Thoracic aorta (tissue), 2 donors: ENCODE data around the gene NME7. TPM values are rescaled to one million over a fixed set of nuclear protein-coding genes. Genes with fewer than 3 reads are reported as not detected.

Experiments used
- ATAC-seq: fragments of 150-250 bp; one replicate; pipeline ENCODE4 v1.8.0; 2017; ENCODE audit warnings: low read depth; ENCODE audit not compliant: insufficient number of reproducible peaks, low FRiP score
- DNase-seq: peaks from one replicate; pipeline ENCODE4 v3.0.0-alpha.2; 2020; ENCODE audit warnings: low spot score
- H3K27ac ChIP-seq, 2 donors: fragments of 200-600 bp; sonication (generic); 1 replicate in 1 of 2; 2 replicates in 1 of 2; pipeline ENCODE4 v1.5.1; 2016; ENCODE audit warnings: mild to moderate bottlenecking in 2 of 2, moderate library complexity in 2 of 2
- H3K27me3 ChIP-seq: fragments of 200-600 bp; sonication (generic); replicated peaks from 2 replicates; pipeline ENCODE4 v1.6.0; 2016; ENCODE audit warnings: mild to moderate bottlenecking; ENCODE audit not compliant: insufficient read depth
- H3K36me3 ChIP-seq: fragments of 200-600 bp; sonication (generic); one replicate; pipeline ENCODE4 v1.5.1; 2016
- H3K4me1 ChIP-seq, 2 donors: fragments of 200-600 bp; sonication (generic); 1 replicate in 1 of 2; 2 replicates in 1 of 2; pipeline versions ENCODE4 v1.5.1 to v1.6.0; 2016; ENCODE audit warnings: low read depth in 2 of 2, mild to moderate bottlenecking in 1 of 2; ENCODE audit not compliant: control insufficient read depth in 1 of 2
- H3K4me3 ChIP-seq: fragments of 200-600 bp; sonication (generic); 2 replicates; pipeline ENCODE4 v1.5.1; 2016; ENCODE audit warnings: mild to moderate bottlenecking
- H3K9me3 ChIP-seq: fragments of 200-600 bp; sonication (generic); 2 replicates; pipeline ENCODE4 v1.5.1; 2016
- CTCF ChIP-seq: fragments of 200-600 bp; sonication (generic); IDR thresholded peaks from one replicate; pipeline ENCODE4 v1.5.1; 2019; ENCODE audit warnings: antibody characterized with exemption
- total RNA-seq, 2 donors: library from RNA; depleted of rRNA; stranded (reverse); fragments of >200 nt; gene quantifications; one replicate each; pipeline versions ENCODE4 v1.1.0 to v1.2.3, GENCODE V29; 2016

Gene NME7
- total RNA-seq, 2 donors from 2014 or later = 18.3 to 20.4 TPM

- H3K27ac ChIP-seq = no peak overlapping the region
- no peak overlapping the region for H3K4me3 ChIP-seq
- no peaks in the 10 kb centered on the region for H3K27me3 ChIP-seq
- ATAC-seq (no peak), DNase-seq (no peak)
- no peaks in the 10 kb centered on the region for H3K36me3 ChIP-seq
- no peak for TF ChIP-seq CTCF
- H3K9me3 ChIP-seq = no peaks in the 10 kb centered on the region
- peaks cover 0 to 29% of the 10 kb centered on the region in 2 donors for H3K4me1 ChIP-seq
Observed at GRCh38 chr1:169100651-169101088, 266.9 kb downstream of the NME7 start.

GRCh38 chr1:169100208-169100607 is 267.4 kb downstream of the NME7 start:
- ATAC-seq (no peak), DNase-seq (no peak)
- H3K9me3 ChIP-seq = no peaks in the 10 kb centered on the region
- no peak overlapping the region for H3K27ac ChIP-seq
- no peak for TF ChIP-seq CTCF
- no peaks in the 10 kb centered on the region for H3K27me3 ChIP-seq
- H3K4me3 ChIP-seq = no peak overlapping the region
- H3K4me1 ChIP-seq = peaks cover 0 to 25% of the 10 kb centered on the region in 2 donors
- H3K36me3 ChIP-seq = no peaks in the 10 kb centered on the region

- H3K4me3 ChIP-seq = no peak overlapping the region
- DNase-seq (no peak), ATAC-seq (no peak)
- H3K9me3 ChIP-seq = no peaks in the 10 kb centered on the region
- H3K27ac ChIP-seq = no peak overlapping the region
- TF ChIP-seq CTCF = no peak
- no peaks in the 10 kb centered on the region for H3K27me3 ChIP-seq
- H3K36me3 ChIP-seq = no peaks in the 10 kb centered on the region
- peaks cover 0 to 24% of the 10 kb centered on the region in 2 donors for H3K4me1 ChIP-seq
Observed at GRCh38 chr1:169099561-169099960, 268.0 kb downstream of the NME7 start.

GRCh38 chr1:169098380-169098779 is 269.2 kb downstream of the NME7 start:
- no peak for TF ChIP-seq CTCF
- no peak for ATAC-seq
- H3K27me3 ChIP-seq = no peaks in the 10 kb centered on the region
- DNase-seq = no peak
- no peaks in the 10 kb centered on the region for H3K36me3 ChIP-seq
- no peaks in the 10 kb centered on the region for H3K9me3 ChIP-seq
- no peak overlapping the region for H3K27ac ChIP-seq
- no peak overlapping the region for H3K4me3 ChIP-seq
- peaks cover 0 to 18% of the 10 kb centered on the region in 2 donors for H3K4me1 ChIP-seq

GRCh38 chr1:169094897-169095569 is 272.6 kb downstream of the NME7 start:
- H3K9me3 ChIP-seq = no peaks in the 10 kb centered on the region
- no peaks in the 10 kb centered on the region for H3K27me3 ChIP-seq
- no peak overlapping the region for H3K4me3 ChIP-seq
- TF ChIP-seq CTCF = no peak
- no peaks in the 10 kb centered on the region for H3K36me3 ChIP-seq
- no peak for ATAC-seq
- peaks cover 0 to 4% of the 10 kb centered on the region in 2 donors for H3K4me1 ChIP-seq
- no peak overlapping the region for H3K27ac ChIP-seq
- DNase-seq = no peak
